HepG2 (cell line): ENCODE results near the gene MEPE. TPM values are rescaled to one million over a fixed set of nuclear protein-coding genes. Genes with fewer than 3 reads are reported as not detected.

Experiments
- ATAC-seq: fragments of 200-7000 bp; cut with Tn5 transposase; 3 replicates; pipeline ENCODE4 v1.9.1; 2020; ENCODE audit warnings: mild to moderate bottlenecking, moderate library complexity
- BruUV-seq: library from RNA; stranded (reverse); fragments of 400-500 nt; replicated peaks from 2 replicates; lab custom pipeline; 2021; lab: Mats Ljungman, UMichigan
- CTCF ChIA-PET: fragments of 300-600 bp; formaldehyde crosslinking; extraction: SDS; loops from one replicate; lab custom pipeline; 2021; ENCODE audit warnings: low total read pairs, inconsistent platforms, low intra/inter-chr PET ratio; lab: Yijun Ruan, JAX
- POLR2A ChIA-PET: fragments of 350-600 bp; sonication (Branson Sonifier 250); formaldehyde crosslinking; loops from one replicate; lab custom pipeline; 2020; ENCODE audit warnings: antibody characterized with exemption, inconsistent platforms; lab: Yijun Ruan, JAX
- DNase-seq: peaks from one replicate; pipeline ENCODE4 v3.0.0-alpha.2; 2015; ENCODE audit warnings: low spot score
- FAIRE-seq: peaks from 3 replicates; lab custom pipeline; 2011; peaks lifted over from hg19 to GRCh38; lab: Jason Lieb, UNC
- H2AFZ ChIP-seq: one replicate; pipeline ENCODE4 v1.6.1; 2011; ENCODE audit warnings: low read length, inconsistent platforms
- H3K27ac ChIP-seq: fragments of 300-600 bp; 3 replicates; pipeline ENCODE4 v1.8.0; 2011; ENCODE audit warnings: mixed run types, mild to moderate bottlenecking, mixed read lengths, low read length, inconsistent platforms; ENCODE audit not compliant: insufficient read depth; ENCODE audit errors: extremely low read length
- H3K27me3 ChIP-seq, 2 experiments: fragments of 200-600 bp in 1 of 2; 2 replicates in 1 of 2; 3 replicates in 1 of 2; pipeline versions ENCODE4 v1.6.0 to v1.8.0; 2011; ENCODE audit warnings: low read length in 2 of 2, mild to moderate bottlenecking in 2 of 2, moderate library complexity in 2 of 2, inconsistent platforms in 1 of 2; ENCODE audit not compliant: insufficient read depth in 2 of 2, control insufficient read depth in 1 of 2
- H3K36me3 ChIP-seq, 2 experiments: fragments of 200-600 bp in 1 of 2; replicated peaks in 1 of 2; 2 replicates in 1 of 2; 3 replicates in 1 of 2; pipeline versions ENCODE4 v1.5.1 to v1.8.0; 2011; ENCODE audit warnings: low read length in 2 of 2, inconsistent platforms in 1 of 2; ENCODE audit not compliant: insufficient read depth in 2 of 2, control insufficient read depth in 1 of 2
- H3K4me1 ChIP-seq: 2 replicates; pipeline ENCODE4 v1.5.1; 2012; ENCODE audit warnings: low read length, inconsistent platforms; ENCODE audit not compliant: insufficient read depth
- H3K4me2 ChIP-seq: 2 replicates; pipeline ENCODE4 v1.6.0; 2011; ENCODE audit warnings: low read depth, low read length, inconsistent platforms
- H3K4me3 ChIP-seq, 3 experiments: fragments of 200-600 bp in 1 of 3; sonication (generic), shearing (Covaris generic) in 1 of 3; replicated peaks in 1 of 3; 2 replicates each; pipeline ENCODE4 v1.5.1; 2011 to 2016; ENCODE audit warnings: low read length in 3 of 3, inconsistent platforms in 2 of 3, low read depth in 2 of 3, mild to moderate bottlenecking in 2 of 3, control low read depth in 1 of 3, mixed read lengths in 1 of 3; ENCODE audit not compliant: insufficient read depth in 1 of 3
- H3K79me2 ChIP-seq: one replicate; pipeline ENCODE4 v1.6.1; 2011; ENCODE audit warnings: low read length, inconsistent platforms; ENCODE audit not compliant: insufficient read depth
- H3K9ac ChIP-seq: 2 replicates; pipeline ENCODE4 v1.6.0; 2011; ENCODE audit warnings: mild to moderate bottlenecking, low read depth, low read length, inconsistent platforms; ENCODE audit not compliant: insufficient read depth
- H3K9me3 ChIP-seq: 2 replicates; pipeline ENCODE4 v1.5.1; 2012; ENCODE audit warnings: mild to moderate bottlenecking, low read length
- H4K20me1 ChIP-seq: 2 replicates; pipeline ENCODE4 v1.6.0; 2011; ENCODE audit warnings: inconsistent platforms, mild to moderate bottlenecking, low read length, moderate library complexity; ENCODE audit not compliant: insufficient read depth
- EP300 ChIP-seq, 3 experiments: sonication (generic) in 1 of 3; formaldehyde crosslinking in 1 of 3; IDR thresholded peaks; 2 replicates each; pipeline versions ENCODE4 v1.5.1 to v1.6.1; 2011 to 2020; ENCODE audit warnings: low read depth in 2 of 3, low read length in 2 of 3, borderline replicate concordance in 1 of 3, improper control_type of control experiment in 1 of 3, mild to moderate bottlenecking in 1 of 3, missing genetic modification reagents in 1 of 3, moderate library complexity in 1 of 3
- ETV5 ChIP-seq: IDR thresholded peaks from 2 replicates; pipeline ENCODE4 v1.6.1; 2018; ENCODE audit warnings: missing biosample characterization, missing genetic modification reagents, inconsistent platforms, borderline replicate concordance
- HNF4G ChIP-seq, 2 experiments: sonication (generic) in 1 of 2; formaldehyde crosslinking in 1 of 2; IDR thresholded peaks; 2 replicates each; pipeline versions ENCODE4 v1.4.0 to v1.6.1; 2011 to 2020; ENCODE audit warnings: borderline replicate concordance in 2 of 2, low read depth in 2 of 2, mild to moderate bottlenecking in 2 of 2, low read length in 1 of 2, missing genetic modification reagents in 1 of 2, moderate library complexity in 1 of 2
- PPARG ChIP-seq: conservative IDR thresholded peaks from 2 replicates; pipeline ENCODE4 v1.6.1; 2016; ENCODE audit warnings: missing biosample characterization, missing genetic modification reagents
- RARA ChIP-seq: IDR thresholded peaks from 2 replicates; pipeline ENCODE4 v1.6.1; 2016; ENCODE audit warnings: missing genetic modification reagents, missing compliant biosample characterization
- SALL2 ChIP-seq: sonication (generic); formaldehyde crosslinking; IDR thresholded peaks from 2 replicates; pipeline ENCODE4 v1.8.1; 2023; ENCODE audit warnings: mild to moderate bottlenecking, missing genetic modification reagents, inconsistent platforms
- TCF7 ChIP-seq: sonication (generic); IDR thresholded peaks from 2 replicates; pipeline ENCODE4 v1.6.1; 2016; ENCODE audit warnings: antibody characterized with exemption, low read depth
- ZBTB7B ChIP-seq: sonication (generic); formaldehyde crosslinking; IDR thresholded peaks from 2 replicates; pipeline ENCODE4 v1.4.0; 2020; ENCODE audit warnings: missing genetic modification reagents
- ZNF232 ChIP-seq: sonication (generic); formaldehyde crosslinking; IDR thresholded peaks from 2 replicates; pipeline ENCODE4 v1.4.0; 2020; ENCODE audit warnings: missing genetic modification reagents, borderline replicate concordance
- ZNF318 ChIP-seq: sonication (generic); formaldehyde crosslinking; IDR thresholded peaks from 2 replicates; pipeline ENCODE4 v1.4.0; 2020; ENCODE audit warnings: mild to moderate bottlenecking, missing genetic modification reagents
- ZNF652 ChIP-seq: IDR thresholded peaks from 2 replicates; pipeline ENCODE4 v1.6.1; 2016; ENCODE audit warnings: low read depth, borderline replicate concordance
- WGBS: methylation state at CpG from one replicate; pipeline ENCODE4 v1.1.6; 2017; ENCODE audit warnings: low lambda C conversion rate; 5-methylcytosine and 5-hydroxymethylcytosine counted together
- in situ Hi-C: cut with HindIII; loops from 2 replicates; pipeline ENCODE4 v1.10.0; 2017; ENCODE audit warnings: low pct_unique_long_range_greater_than_20kb; ENCODE audit not compliant: extremely low pct_ligation_motif_present
- intact Hi-C: fragments of 100-400 bp; cut with micrococcal nuclease; formaldehyde crosslinking; loops from one replicate; pipeline ENCODE4 v1.10.0; 2022; ENCODE audit not compliant: unreplicated experiment
- polyA plus RNA-seq, 8 experiments: library from polyadenylated mRNA; depleted of rRNA in 3 of 8; stranded (reverse) in 7 of 8; unstranded in 1 of 8; fragments of >200 nt; fragmentation: Illumina TruSeq in 4 of 8; extraction: Trizol in 4 of 8; gene quantifications; 2 replicates each; pipeline versions ENCODE4 v1.2.1 to v1.2.3, GENCODE V29; 2011 to 2016; ENCODE audit warnings: low read depth in 4 of 8, missing spikeins in 1 of 8, mixed read lengths in 1 of 8; ENCODE audit not compliant: insufficient read depth in 1 of 8
- total RNA-seq, 5 experiments: library from RNA; depleted of rRNA; stranded (reverse); fragments of >200 nt; fragmentation: Illumina TruSeq; extraction: Trizol; gene quantifications; 2 replicates each; pipeline ENCODE4 v1.2.3, GENCODE V29; 2016; ENCODE audit warnings: low read depth in 1 of 5
- TF ChIP-seq, protein P1 (sequence below): sonication (generic); formaldehyde crosslinking; conservative IDR thresholded peaks from 2 replicates; pipeline ENCODE4 v1.4.0; 2020; ENCODE audit warnings: mild to moderate bottlenecking, missing genetic modification reagents, moderate library complexity

The MEPE gene
- total and polyA plus RNA-seq, 2 of the 13 experiments (the other 11 are each of a cell fraction or from before 2014, with no cell fraction given), result 0.04 TPM; not detected in 1

DNA sequence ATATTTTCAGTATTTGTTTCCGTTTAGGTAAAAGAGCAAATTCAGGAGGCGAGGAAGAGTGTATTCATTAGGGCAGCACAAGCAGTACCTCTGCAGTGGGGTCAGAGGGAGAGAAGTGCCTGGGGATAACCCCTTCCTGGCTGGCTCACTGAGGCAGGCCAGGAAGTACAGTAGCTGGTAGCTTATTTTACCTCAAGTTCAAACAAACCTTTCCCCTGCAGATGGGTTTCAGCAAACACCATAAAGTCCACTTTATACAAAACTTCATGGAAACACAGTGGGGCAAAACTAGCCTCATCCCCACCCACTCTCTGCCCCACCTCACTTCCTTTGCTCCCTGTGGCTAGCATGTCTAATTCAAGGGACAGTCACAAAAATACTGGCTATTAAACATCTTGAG lies 29.5 kb downstream of the MEPE start:
- no TSS peak for BruUV-seq
- Histone ChIP-seq H3K4me2 (0 out of 2 replicates have a peak overlapping the region, but pooled peaks have one; percentile 16), H3K9ac (no peak overlapping the region), H3K4me1 (peaks cover 70% of the 10 kb centered on the region), H3K27me3 (no peaks in the 10 kb centered on the region), H4K20me1 (no peaks in the 10 kb centered on the region), H2AFZ (no peak overlapping the region), H3K27ac (peak overlapping the region; percentile 29), H3K36me3 (no peaks in the 10 kb centered on the region), H3K4me3 (no peak overlapping the region), H3K9me3 (no peaks in the 10 kb centered on the region), H3K79me2 (no peaks in the 10 kb centered on the region)
- ChIA-PET POLR2A (no interaction called here), CTCF (no interaction called here)
- FAIRE-seq, result no peak
- ATAC-seq, result no peak
- in situ Hi-C loops (no loop called here), intact Hi-C loops (no loop called here)
- DNase-seq, result peak; percentile 18
- 80% methylated on average over 2 of the region's 2 CpGs for WGBS
- TF ChIP-seq ZNF318 (no peak), HNF4G (IDR thresholded peaks at IDR 0.05; ENCODE audit: borderline replicate concordance, low read depth, low read length) (peak; percentile 9; the same call in 1 of the 2 replicates), HNF4G (CRISPR knock-in tag; IDR thresholded peaks at IDR 0.05; ENCODE audit: borderline replicate concordance, low read depth) (no peak), TCF7 (no peak), ZNF232 (CRISPR knock-in tag) (peak; percentile 63; the same call in 1 of the 2 replicates), RARA (CRISPR knock-in tag) (peak; percentile 10; the same call in 1 of the 2 replicates), ZBTB7B (no peak), PPARG (CRISPR knock-in tag) (peak; percentile 54; the same call in 1 of the 2 replicates), ETV5 (CRISPR knock-in tag) (peak; percentile 71; the same call in 1 of the 2 replicates), ZNF652 (CRISPR knock-in tag) (peak; percentile 87), SALL2 (no peak), EP300 (IDR thresholded peaks at IDR 0.05; ENCODE audit: low read depth in 2 of 2, low read length in 2 of 2) (0 out of 4 replicates have a peak, but pooled peaks of 1 of the 2 experiments have one; percentile 6), EP300 (CRISPR knock-in tag; IDR thresholded peaks at IDR 0.05; ENCODE audit: borderline replicate concordance) (no peak)
- TF ChIP-seq, protein P1, sequence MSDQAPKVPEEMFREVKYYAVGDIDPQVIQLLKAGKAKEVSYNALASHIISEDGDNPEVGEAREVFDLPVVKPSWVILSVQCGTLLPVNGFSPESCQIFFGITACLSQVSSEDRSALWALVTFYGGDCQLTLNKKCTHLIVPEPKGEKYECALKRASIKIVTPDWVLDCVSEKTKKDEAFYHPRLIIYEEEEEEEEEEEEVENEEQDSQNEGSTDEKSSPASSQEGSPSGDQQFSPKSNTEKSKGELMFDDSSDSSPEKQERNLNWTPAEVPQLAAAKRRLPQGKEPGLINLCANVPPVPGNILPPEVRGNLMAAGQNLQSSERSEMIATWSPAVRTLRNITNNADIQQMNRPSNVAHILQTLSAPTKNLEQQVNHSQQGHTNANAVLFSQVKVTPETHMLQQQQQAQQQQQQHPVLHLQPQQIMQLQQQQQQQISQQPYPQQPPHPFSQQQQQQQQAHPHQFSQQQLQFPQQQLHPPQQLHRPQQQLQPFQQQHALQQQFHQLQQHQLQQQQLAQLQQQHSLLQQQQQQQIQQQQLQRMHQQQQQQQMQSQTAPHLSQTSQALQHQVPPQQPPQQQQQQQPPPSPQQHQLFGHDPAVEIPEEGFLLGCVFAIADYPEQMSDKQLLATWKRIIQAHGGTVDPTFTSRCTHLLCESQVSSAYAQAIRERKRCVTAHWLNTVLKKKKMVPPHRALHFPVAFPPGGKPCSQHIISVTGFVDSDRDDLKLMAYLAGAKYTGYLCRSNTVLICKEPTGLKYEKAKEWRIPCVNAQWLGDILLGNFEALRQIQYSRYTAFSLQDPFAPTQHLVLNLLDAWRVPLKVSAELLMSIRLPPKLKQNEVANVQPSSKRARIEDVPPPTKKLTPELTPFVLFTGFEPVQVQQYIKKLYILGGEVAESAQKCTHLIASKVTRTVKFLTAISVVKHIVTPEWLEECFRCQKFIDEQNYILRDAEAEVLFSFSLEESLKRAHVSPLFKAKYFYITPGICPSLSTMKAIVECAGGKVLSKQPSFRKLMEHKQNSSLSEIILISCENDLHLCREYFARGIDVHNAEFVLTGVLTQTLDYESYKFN (CRISPR knock-in tag), result peak; percentile 43; the same call in 1 of the 2 replicates
